ENCODE data around the gene SPECC1. TPM values are rescaled to one million over a fixed set of nuclear protein-coding genes. Genes with fewer than 3 reads are reported as not detected.
A peak's percentile ranks its signal among the peaks of the same experiment; 100 is the strongest.
"Not testable (repeated sequence)": the region's sequence is repeated elsewhere in the genome, so short reads cannot be mapped to it uniquely, and the experiment has no call there.

SPECC1 gene
- total RNA-seq, 2 experiments from 2014 or later, result 9.6 to 10.3 TPM

- Mint-ChIP-seq H3K4me3 (no peak overlapping the region), H3K36me3 (ENCODE audit: low read depth) (no peaks in the 10 kb centered on the region), H3K27ac (peak overlapping the region; percentile 20), H3K4me1 (peaks cover 28% of the 10 kb centered on the region), H3K9me3 (no peaks in the 10 kb centered on the region), H3K27me3 (no peaks in the 10 kb centered on the region)
- ChIA-PET CTCF (interaction anchor here (1.9 kb wide), 1 partner anchor 12 kb away, joined by 4 read pairs; no protein-coding TSS in a partner anchor), POLR2A (interaction anchor here (1.6 kb wide), 1 partner anchor 8 kb away, joined by 4 read pairs; no protein-coding TSS in a partner anchor)
- DNase-seq, result peak; percentile 18
Measured at GRCh38 chr17:20063665-20064648, 54.8 kb downstream of the SPECC1 start.

GRCh38 chr17:20066253-20066652 is 57.1 kb downstream of the SPECC1 start:
- no peaks in the 10 kb centered on the region for H3K9me3 Mint-ChIP-seq

GRCh38 chr17:20067711-20068110 is 58.6 kb downstream of the SPECC1 start:
- H3K9me3 Mint-ChIP-seq, result no peaks in the 10 kb centered on the region
- no peak overlapping the region for H3K27ac Mint-ChIP-seq
- CTCF ChIA-PET, result interaction anchor here (0.6 kb wide), 1 partner anchor 22 kb away, joined by 3 read pairs; no protein-coding TSS in a partner anchor
- DNase-seq, result no peak
- H3K36me3 Mint-ChIP-seq (ENCODE audit: low read depth), result no peaks in the 10 kb centered on the region
- no peak overlapping the region for H3K4me3 Mint-ChIP-seq
- H3K27me3 Mint-ChIP-seq, result no peaks in the 10 kb centered on the region
- POLR2A ChIA-PET, result no interaction called here
- peaks cover 18% of the 10 kb centered on the region for H3K4me1 Mint-ChIP-seq

More at GRCh38 chr17:20066253-20066652, 57.1 kb downstream of the SPECC1 start:
- POLR2A ChIA-PET, result no interaction called here
- no peak overlapping the region for H3K27ac Mint-ChIP-seq
- H3K27me3 Mint-ChIP-seq, result no peaks in the 10 kb centered on the region
- no peak for DNase-seq
- H3K4me1 Mint-ChIP-seq, result peaks cover 17% of the 10 kb centered on the region
- H3K4me3 Mint-ChIP-seq, result no peak overlapping the region
- H3K36me3 Mint-ChIP-seq (ENCODE audit: low read depth), result no peaks in the 10 kb centered on the region
- CTCF ChIA-PET, result no interaction called here

GRCh38 chr17:20068445-20068844 is 59.3 kb downstream of the SPECC1 start:
- ChIA-PET POLR2A (no interaction called here), CTCF (no interaction called here)
- DNase-seq, result no peak
- H3K27ac Mint-ChIP-seq, result no peak overlapping the region
- no peaks in the 10 kb centered on the region for H3K27me3 Mint-ChIP-seq
- no peak overlapping the region for H3K4me3 Mint-ChIP-seq
- H3K9me3 Mint-ChIP-seq, result no peaks in the 10 kb centered on the region
- peaks cover 25% of the 10 kb centered on the region for H3K4me1 Mint-ChIP-seq
- no peaks in the 10 kb centered on the region for H3K36me3 Mint-ChIP-seq (ENCODE audit: low read depth)

GRCh38 chr17:20071824-20072691 is 62.9 kb downstream of the SPECC1 start:
- Mint-ChIP-seq H3K27me3 (no peaks in the 10 kb centered on the region), H3K36me3 (ENCODE audit: low read depth) (no peaks in the 10 kb centered on the region), H3K9me3 (no peaks in the 10 kb centered on the region), H3K4me3 (no peak overlapping the region), H3K4me1 (peaks cover 27% of the 10 kb centered on the region), H3K27ac (no peak overlapping the region)
- no peak for DNase-seq
- ChIA-PET CTCF (no interaction called here), POLR2A (interaction anchor here (1.9 kb wide), 1 partner anchor 9 kb away, joined by 4 read pairs; no protein-coding TSS in a partner anchor)

GRCh38 chr17:20072692-20072992 is 63.5 kb downstream of the SPECC1 start:
- Mint-ChIP-seq H3K36me3 (ENCODE audit: low read depth) (no peaks in the 10 kb centered on the region), H3K4me1 (peaks cover 27% of the 10 kb centered on the region), H3K4me3 (no peak overlapping the region), H3K9me3 (no peaks in the 10 kb centered on the region), H3K27ac (peak overlapping the region; percentile 88), H3K27me3 (no peaks in the 10 kb centered on the region)
- DNase-seq, result no peak
- CTCF ChIA-PET, result no interaction called here
- POLR2A ChIA-PET, result interaction anchor here (0.8 to 1.9 kb wide), 2 partner anchors 9 to 95 kb away, joined by 3 to 4 read pairs; partner anchors contain the start of gene AKAP10

GRCh38 chr17:20073055-20073979 is 64.2 kb downstream of the SPECC1 start:
- H3K27me3 Mint-ChIP-seq, result no peaks in the 10 kb centered on the region
- H3K9me3 Mint-ChIP-seq, result no peaks in the 10 kb centered on the region
- peak overlapping the region; percentile 65 for H3K4me3 Mint-ChIP-seq
- POLR2A ChIA-PET, result interaction anchor here (0.8 to 1.9 kb wide), 3 partner anchors 10 to 96 kb away, joined by 3 to 4 read pairs (median 3); partner anchors contain the start of gene AKAP10
- CTCF ChIA-PET, result no interaction called here
- H3K4me1 Mint-ChIP-seq, result peaks cover 28% of the 10 kb centered on the region
- peak; percentile 65 for DNase-seq
- peak overlapping the region; percentile 88 for H3K27ac Mint-ChIP-seq
- H3K36me3 Mint-ChIP-seq (ENCODE audit: low read depth), result no peaks in the 10 kb centered on the region

- no peaks in the 10 kb centered on the region for H3K9me3 Mint-ChIP-seq
- peak overlapping the region; percentile 65 for H3K4me3 Mint-ChIP-seq
- POLR2A ChIA-PET, result interaction anchor here (0.9 to 1.5 kb wide), 2 partner anchors 15 kb away, joined by 3 read pairs; no protein-coding TSS in a partner anchor
- no peaks in the 10 kb centered on the region for H3K27me3 Mint-ChIP-seq
- no peaks in the 10 kb centered on the region for H3K36me3 Mint-ChIP-seq (ENCODE audit: low read depth)
- H3K27ac Mint-ChIP-seq, result no peak overlapping the region
- peaks cover 27% of the 10 kb centered on the region for H3K4me1 Mint-ChIP-seq
- CTCF ChIA-PET, result no interaction called here
- DNase-seq, result no peak
Measured at GRCh38 chr17:20074001-20074400, 64.8 kb downstream of the SPECC1 start.

- no peak for DNase-seq
- H3K4me3 Mint-ChIP-seq, result peak overlapping the region; percentile 65
- ChIA-PET CTCF (no interaction called here), POLR2A (interaction anchor here (1.3 to 1.5 kb wide), 3 partner anchors 14 to 97 kb away, joined by 3 to 4 read pairs (median 3); partner anchors contain the start of gene AKAP10)
- H3K9me3 Mint-ChIP-seq, result no peaks in the 10 kb centered on the region
- no peaks in the 10 kb centered on the region for H3K27me3 Mint-ChIP-seq
- H3K36me3 Mint-ChIP-seq (ENCODE audit: low read depth), result no peaks in the 10 kb centered on the region
- H3K4me1 Mint-ChIP-seq, result peaks cover 25% of the 10 kb centered on the region
- H3K27ac Mint-ChIP-seq, result no peak overlapping the region
Measured at GRCh38 chr17:20074489-20074888, 65.3 kb downstream of the SPECC1 start.

- POLR2A ChIA-PET; H3K27ac Mint-ChIP-seq; H3K36me3 Mint-ChIP-seq (ENCODE audit: low read depth); DNase-seq; H3K4me3 Mint-ChIP-seq; H3K27me3 Mint-ChIP-seq; H3K9me3 Mint-ChIP-seq: not testable (repeated sequence)
- H3K4me1 Mint-ChIP-seq, result peaks cover 25% of the 10 kb centered on the region
- CTCF ChIA-PET, result interaction anchor here (1.1 kb wide), 1 partner anchor 12 kb away, joined by 4 read pairs; no protein-coding TSS in a partner anchor
Measured at GRCh38 chr17:20076137-20076536, 67.0 kb downstream of the SPECC1 start.

GRCh38 chr17:20077978-20078685 is 69.0 kb downstream of the SPECC1 start:
- H3K36me3 Mint-ChIP-seq (ENCODE audit: low read depth), result no peaks in the 10 kb centered on the region
- ChIA-PET CTCF (interaction anchor here (1.4 kb wide), 1 partner anchor 85 kb away, joined by 7 read pairs; no protein-coding TSS in a partner anchor), POLR2A (no interaction called here)
- peaks cover 19% of the 10 kb centered on the region for H3K4me1 Mint-ChIP-seq
- DNase-seq, result no peak
- H3K27ac Mint-ChIP-seq, result no peak overlapping the region
- H3K4me3 Mint-ChIP-seq, result no peak overlapping the region
- no peaks in the 10 kb centered on the region for H3K27me3 Mint-ChIP-seq
- H3K9me3 Mint-ChIP-seq, result no peaks in the 10 kb centered on the region

- no peaks in the 10 kb centered on the region for H3K9me3 Mint-ChIP-seq
- CTCF ChIA-PET, result no interaction called here
- H3K36me3 Mint-ChIP-seq (ENCODE audit: low read depth), result no peaks in the 10 kb centered on the region
- no peak overlapping the region for H3K4me3 Mint-ChIP-seq
- no peak overlapping the region for H3K27ac Mint-ChIP-seq
- H3K4me1 Mint-ChIP-seq, result peaks cover 5% of the 10 kb centered on the region
- POLR2A ChIA-PET, result no interaction called here
- H3K27me3 Mint-ChIP-seq, result no peaks in the 10 kb centered on the region
- DNase-seq, result no peak
Measured at GRCh38 chr17:20080513-20080912, 71.4 kb downstream of the SPECC1 start.

All from activated CD4-positive, alpha-beta memory T cell treated with anti-CD3 and anti-CD28 coated beads, Interleukin-2, amount 10 ng/mL, durations not matched to agents 7 days and 5 days (primary cell).